ENCODE data around the gene TRHDE. TPM values are rescaled to one million over a fixed set of nuclear protein-coding genes. Genes with fewer than 3 reads are reported as not detected.

Gene TRHDE
- total RNA-seq, 1 experiment from 2014 or later, result not detected

DNA sequence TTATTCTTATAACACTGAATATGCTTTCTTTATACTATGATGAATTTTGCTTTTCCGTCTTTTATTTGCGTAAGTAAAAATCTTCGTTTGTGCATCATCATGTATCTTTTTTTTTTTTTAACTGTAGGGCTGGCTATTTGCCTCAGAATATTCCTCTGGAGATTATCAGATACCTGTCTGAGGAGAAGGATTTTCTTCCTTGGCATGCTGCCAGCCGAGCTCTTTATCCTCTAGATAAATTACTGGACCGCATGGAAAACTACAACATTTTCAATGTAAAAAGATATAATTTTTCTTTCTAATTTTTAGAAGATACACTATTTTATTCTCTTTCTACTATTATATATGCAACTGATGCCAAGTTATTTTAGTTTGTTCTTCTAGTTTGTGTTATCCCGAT, 346.6 kb downstream of the TRHDE start:
- Histone ChIP-seq H3K4me1 (no peaks in the 10 kb centered on the region), H3K36me3 (ENCODE audit: control insufficient read depth, insufficient read depth, low read length) (no peaks in the 10 kb centered on the region), H3K9me3 (no peaks in the 10 kb centered on the region), H3K27me3 (replicated peaks; ENCODE audit: control insufficient read depth, insufficient read depth, low read length) (no peaks in the 10 kb centered on the region), H3K4me3 (ENCODE audit: low read depth, low read length) (no peak overlapping the region)
- no peaks in the 10 kb centered on the region for H3K36me3 Mint-ChIP-seq (ENCODE audit: insufficient read depth, unreplicated experiment)
- no peaks in the 10 kb centered on the region for H3K4me1 Mint-ChIP-seq (ENCODE audit: low read depth, unreplicated experiment)
- no peak overlapping the region for H3K27ac Mint-ChIP-seq (ENCODE audit: unreplicated experiment)
- no peak overlapping the region for H3K4me3 Mint-ChIP-seq (ENCODE audit: unreplicated experiment)
- no peak for DNase-seq
- BruUV-seq (replicated peaks), result no TSS peak
- intact Hi-C loops (cut with micrococcal nuclease; ENCODE audit: unreplicated experiment), result no loop called here
- CTCF ChIA-PET, result no interaction called here
- TF ChIP-seq, protein P1, sequence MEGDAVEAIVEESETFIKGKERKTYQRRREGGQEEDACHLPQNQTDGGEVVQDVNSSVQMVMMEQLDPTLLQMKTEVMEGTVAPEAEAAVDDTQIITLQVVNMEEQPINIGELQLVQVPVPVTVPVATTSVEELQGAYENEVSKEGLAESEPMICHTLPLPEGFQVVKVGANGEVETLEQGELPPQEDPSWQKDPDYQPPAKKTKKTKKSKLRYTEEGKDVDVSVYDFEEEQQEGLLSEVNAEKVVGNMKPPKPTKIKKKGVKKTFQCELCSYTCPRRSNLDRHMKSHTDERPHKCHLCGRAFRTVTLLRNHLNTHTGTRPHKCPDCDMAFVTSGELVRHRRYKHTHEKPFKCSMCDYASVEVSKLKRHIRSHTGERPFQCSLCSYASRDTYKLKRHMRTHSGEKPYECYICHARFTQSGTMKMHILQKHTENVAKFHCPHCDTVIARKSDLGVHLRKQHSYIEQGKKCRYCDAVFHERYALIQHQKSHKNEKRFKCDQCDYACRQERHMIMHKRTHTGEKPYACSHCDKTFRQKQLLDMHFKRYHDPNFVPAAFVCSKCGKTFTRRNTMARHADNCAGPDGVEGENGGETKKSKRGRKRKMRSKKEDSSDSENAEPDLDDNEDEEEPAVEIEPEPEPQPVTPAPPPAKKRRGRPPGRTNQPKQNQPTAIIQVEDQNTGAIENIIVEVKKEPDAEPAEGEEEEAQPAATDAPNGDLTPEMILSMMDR (IDR thresholded peaks at IDR 0.05; ENCODE audit: insufficient read depth in 1 of 2, low read depth in 1 of 2, low read length in 1 of 2, severe bottlenecking in 1 of 2, unreplicated experiment in 1 of 2), result no peak
- H3K27me3 Mint-ChIP-seq (ENCODE audit: insufficient read depth, unreplicated experiment), result no peaks in the 10 kb centered on the region
- POLR2A ChIA-PET, result no interaction called here
- H3K9me3 Mint-ChIP-seq (ENCODE audit: unreplicated experiment), result no peaks in the 10 kb centered on the region

GRCh38 chr12:72622556-72622955, 350.4 kb downstream of the TRHDE start:
- ChIA-PET CTCF (no interaction called here), POLR2A (no interaction called here)
- Mint-ChIP-seq H3K9me3 (ENCODE audit: unreplicated experiment) (no peaks in the 10 kb centered on the region), H3K27ac (ENCODE audit: unreplicated experiment) (no peak overlapping the region), H3K4me1 (ENCODE audit: low read depth, unreplicated experiment) (no peaks in the 10 kb centered on the region), H3K36me3 (ENCODE audit: insufficient read depth, unreplicated experiment) (no peaks in the 10 kb centered on the region), H3K27me3 (ENCODE audit: insufficient read depth, unreplicated experiment) (no peaks in the 10 kb centered on the region), H3K4me3 (ENCODE audit: unreplicated experiment) (no peak overlapping the region)
- TF ChIP-seq, protein P1 (IDR thresholded peaks at IDR 0.05; ENCODE audit: insufficient read depth in 1 of 2, low read depth in 1 of 2, low read length in 1 of 2, severe bottlenecking in 1 of 2, unreplicated experiment in 1 of 2), result no peak
- DNase-seq, result no peak
- Histone ChIP-seq H3K4me1 (no peaks in the 10 kb centered on the region), H3K9me3 (no peaks in the 10 kb centered on the region), H3K27me3 (replicated peaks; ENCODE audit: control insufficient read depth, insufficient read depth, low read length) (no peaks in the 10 kb centered on the region), H3K4me3 (ENCODE audit: low read depth, low read length) (no peak overlapping the region), H3K36me3 (ENCODE audit: control insufficient read depth, insufficient read depth, low read length) (no peaks in the 10 kb centered on the region)
- intact Hi-C loops (cut with micrococcal nuclease; ENCODE audit: unreplicated experiment), result no loop called here
- no TSS peak for BruUV-seq (replicated peaks)

DNA sequence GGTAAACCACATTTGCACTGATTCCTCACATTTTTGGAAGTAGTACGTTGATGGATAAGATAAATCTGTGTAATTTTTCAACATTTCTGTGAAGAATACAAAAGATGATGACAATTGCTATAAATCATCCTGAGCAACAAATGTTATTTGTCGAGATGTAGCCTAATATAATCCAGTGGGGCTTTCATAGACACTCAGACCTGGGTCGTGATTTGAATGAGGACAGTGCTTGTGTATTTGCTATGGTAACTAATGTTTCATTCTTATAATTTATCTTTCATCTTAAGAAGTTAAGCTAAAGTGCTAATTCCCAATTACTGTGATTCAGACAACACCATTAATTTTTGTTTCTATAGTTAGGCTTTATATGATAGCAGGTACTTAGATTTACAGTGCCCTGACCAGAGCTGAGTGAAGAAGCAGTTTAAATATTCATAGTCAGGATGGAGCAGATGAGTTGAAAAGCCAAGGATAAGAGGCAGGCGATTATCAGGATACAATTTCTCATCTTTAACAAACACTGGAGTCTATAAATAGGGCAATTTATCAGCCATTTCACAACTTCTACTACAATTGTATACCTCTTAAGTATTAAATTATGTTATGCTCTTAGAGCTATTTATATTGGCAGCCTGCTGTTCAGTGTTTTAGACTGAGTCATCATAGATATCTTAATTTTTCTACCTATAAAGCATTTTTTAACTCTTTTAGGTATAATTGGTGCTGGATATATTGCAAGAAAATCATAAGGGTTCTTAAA, 359.9 kb downstream of the TRHDE start:
- H3K27me3 Mint-ChIP-seq (ENCODE audit: insufficient read depth, unreplicated experiment), result no peaks in the 10 kb centered on the region
- ChIA-PET POLR2A (no interaction called here), CTCF (no interaction called here)
- Histone ChIP-seq H3K4me1 (no peaks in the 10 kb centered on the region), H3K4me3 (ENCODE audit: low read depth, low read length) (no peak overlapping the region), H3K9me3 (no peaks in the 10 kb centered on the region), H3K27me3 (replicated peaks; ENCODE audit: control insufficient read depth, insufficient read depth, low read length) (no peaks in the 10 kb centered on the region), H3K36me3 (ENCODE audit: control insufficient read depth, insufficient read depth, low read length) (no peaks in the 10 kb centered on the region)
- no peaks in the 10 kb centered on the region for H3K36me3 Mint-ChIP-seq (ENCODE audit: insufficient read depth, unreplicated experiment)
- H3K27ac Mint-ChIP-seq (ENCODE audit: unreplicated experiment), result no peak overlapping the region
- TF ChIP-seq, protein P1 (IDR thresholded peaks at IDR 0.05; ENCODE audit: insufficient read depth in 1 of 2, low read depth in 1 of 2, low read length in 1 of 2, severe bottlenecking in 1 of 2, unreplicated experiment in 1 of 2), result no peak
- intact Hi-C loops (cut with micrococcal nuclease; ENCODE audit: unreplicated experiment), result no loop called here
- no peak for DNase-seq
- H3K4me3 Mint-ChIP-seq (ENCODE audit: unreplicated experiment), result no peak overlapping the region
- H3K9me3 Mint-ChIP-seq (ENCODE audit: unreplicated experiment), result no peaks in the 10 kb centered on the region
- no TSS peak for BruUV-seq (replicated peaks)
- no peaks in the 10 kb centered on the region for H3K4me1 Mint-ChIP-seq (ENCODE audit: low read depth, unreplicated experiment)

All from Caco-2 (cell line).